LNCaP clone FGC (cell line): ENCODE measurements around the gene DRICH1.
"Not testable (repeated sequence)": the region's sequence is repeated elsewhere in the genome, so short reads cannot be mapped to it uniquely, and the experiment has no call there.

ENCODE experiments used
- DNase-seq: peaks from one replicate; pipeline ENCODE4 v3.0.0-alpha.2; 2011; ENCODE audit warnings: low read depth
- H3K4me3 ChIP-seq: 2 replicates; pipeline ENCODE4 v1.5.1; 2011; ENCODE audit warnings: mild to moderate bottlenecking, low read depth, low read length, control low read depth
- TF ChIP-seq, protein P1 (sequence below): IDR thresholded peaks from 2 replicates; pipeline ENCODE4 v1.5.1; 2012; ENCODE audit warnings: mild to moderate bottlenecking; ENCODE audit not compliant: control insufficient read depth, insufficient read depth; ENCODE audit errors: extremely low read depth

The DRICH1 gene

DNA sequence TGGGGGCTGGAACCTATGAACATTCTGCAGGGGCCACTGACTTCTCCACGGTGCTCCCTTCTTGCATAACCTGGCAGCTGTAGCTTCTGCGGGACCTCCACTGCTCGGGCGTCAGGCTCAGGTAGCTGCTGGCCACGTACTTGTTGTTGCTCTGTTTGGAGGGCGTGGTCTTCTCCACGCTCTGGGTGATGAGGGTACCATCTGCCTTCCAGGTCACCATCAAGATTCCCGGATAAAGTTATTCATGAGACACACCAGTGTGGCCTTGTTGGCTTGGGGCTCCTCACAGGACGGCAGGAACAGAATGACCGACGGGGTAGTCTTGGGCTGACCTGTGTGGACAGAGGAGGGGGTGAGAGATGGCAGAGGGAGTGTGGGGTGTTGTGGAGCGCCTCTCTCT lies 6.5 kb upstream of the DRICH1 start:
- TF ChIP-seq, protein P1, sequence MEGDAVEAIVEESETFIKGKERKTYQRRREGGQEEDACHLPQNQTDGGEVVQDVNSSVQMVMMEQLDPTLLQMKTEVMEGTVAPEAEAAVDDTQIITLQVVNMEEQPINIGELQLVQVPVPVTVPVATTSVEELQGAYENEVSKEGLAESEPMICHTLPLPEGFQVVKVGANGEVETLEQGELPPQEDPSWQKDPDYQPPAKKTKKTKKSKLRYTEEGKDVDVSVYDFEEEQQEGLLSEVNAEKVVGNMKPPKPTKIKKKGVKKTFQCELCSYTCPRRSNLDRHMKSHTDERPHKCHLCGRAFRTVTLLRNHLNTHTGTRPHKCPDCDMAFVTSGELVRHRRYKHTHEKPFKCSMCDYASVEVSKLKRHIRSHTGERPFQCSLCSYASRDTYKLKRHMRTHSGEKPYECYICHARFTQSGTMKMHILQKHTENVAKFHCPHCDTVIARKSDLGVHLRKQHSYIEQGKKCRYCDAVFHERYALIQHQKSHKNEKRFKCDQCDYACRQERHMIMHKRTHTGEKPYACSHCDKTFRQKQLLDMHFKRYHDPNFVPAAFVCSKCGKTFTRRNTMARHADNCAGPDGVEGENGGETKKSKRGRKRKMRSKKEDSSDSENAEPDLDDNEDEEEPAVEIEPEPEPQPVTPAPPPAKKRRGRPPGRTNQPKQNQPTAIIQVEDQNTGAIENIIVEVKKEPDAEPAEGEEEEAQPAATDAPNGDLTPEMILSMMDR, result no peak
- no peak for DNase-seq
- H3K4me3 ChIP-seq, result no peak overlapping the region

DNA sequence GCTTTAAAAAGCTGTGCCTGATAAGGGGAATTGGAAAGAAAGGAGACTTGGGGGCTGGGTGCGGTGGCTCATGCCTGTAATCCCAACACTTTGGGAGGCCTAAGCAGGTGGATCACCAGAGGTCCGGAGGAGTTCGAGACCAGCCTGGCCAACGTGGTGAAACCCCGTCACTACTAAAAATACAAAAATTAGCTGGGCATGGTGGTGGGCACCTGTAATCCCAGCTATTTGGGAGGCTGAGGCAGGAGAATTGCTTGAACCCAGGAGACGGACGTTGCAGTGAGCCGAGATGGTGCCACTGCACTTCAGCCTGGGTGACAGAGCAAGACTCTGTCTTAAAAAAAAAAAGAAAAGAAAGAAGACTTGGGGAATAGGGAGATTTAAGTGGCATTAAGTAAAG lies 3.2 kb upstream of the DRICH1 start:
- not testable (repeated sequence) for H3K4me3 ChIP-seq, DNase-seq

DNA sequence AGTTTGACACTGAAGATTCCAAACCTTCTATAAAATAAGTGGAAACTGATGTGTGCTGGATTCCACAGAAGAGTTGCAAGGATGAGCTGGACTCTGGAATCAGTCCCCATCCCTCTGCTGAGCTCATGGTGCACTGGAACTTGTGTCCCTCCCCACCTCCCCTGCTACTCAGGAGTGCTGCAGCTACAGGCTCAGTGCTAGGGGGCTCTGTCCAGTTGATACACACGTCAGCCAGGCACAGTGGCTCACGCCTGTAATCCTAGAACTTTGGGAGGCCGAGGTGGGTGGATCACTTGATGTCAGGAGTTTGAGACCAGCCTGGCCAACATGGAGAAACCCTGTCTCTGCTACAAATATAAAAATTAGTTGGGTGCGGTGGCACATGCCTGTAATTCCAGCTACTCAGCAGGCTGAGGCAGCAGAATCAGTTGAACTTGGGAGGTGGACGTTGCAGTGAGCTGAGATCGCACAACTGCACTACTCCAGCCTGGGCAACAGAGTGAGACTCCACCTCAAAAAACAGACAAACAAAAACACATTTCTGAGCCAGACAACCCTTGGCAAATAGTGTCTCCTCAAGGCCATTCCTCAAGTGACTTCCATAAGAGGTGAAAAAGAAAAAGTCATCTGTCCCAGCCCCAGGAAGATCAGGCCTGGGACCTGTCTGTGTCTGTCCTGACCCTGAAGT lies 3.9 kb downstream of the DRICH1 start:
- not testable (repeated sequence) for H3K4me3 ChIP-seq, DNase-seq

DNA sequence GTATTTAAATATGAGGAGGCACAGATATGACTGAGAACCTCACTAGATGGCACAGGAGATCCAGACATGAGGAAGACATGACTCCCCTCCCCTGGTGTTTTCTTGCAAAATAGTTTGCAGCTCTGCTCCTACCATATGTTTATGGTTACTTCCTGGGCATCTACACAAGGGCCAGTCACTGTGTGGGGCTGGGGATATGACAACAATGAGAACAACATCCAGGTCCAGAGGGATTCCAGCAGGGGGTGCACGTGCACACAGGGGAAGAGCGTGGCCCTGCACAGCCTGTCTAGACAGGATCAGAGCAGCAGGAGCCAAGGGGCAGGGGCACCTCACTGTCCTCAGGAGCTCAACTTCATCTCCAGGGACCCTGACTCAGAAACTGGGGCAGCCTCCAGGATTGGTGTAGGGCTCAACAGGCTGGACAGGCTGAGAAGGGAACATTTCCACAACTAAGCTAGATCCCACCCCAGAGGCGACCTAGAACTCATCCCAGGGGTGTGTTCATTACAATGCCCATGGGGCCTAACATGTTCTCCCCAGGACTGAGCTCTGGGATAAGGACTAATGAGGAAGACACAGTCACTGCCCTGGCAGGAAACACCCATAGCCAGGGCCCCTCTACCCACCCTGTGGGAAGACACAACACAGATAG lies 4.6 kb downstream of the DRICH1 start:
- H3K4me3 ChIP-seq, DNase-seq: not testable (repeated sequence)
- TF ChIP-seq, protein P1, result peak; percentile 37; the same call in 1 of the 2 replicates

DNA sequence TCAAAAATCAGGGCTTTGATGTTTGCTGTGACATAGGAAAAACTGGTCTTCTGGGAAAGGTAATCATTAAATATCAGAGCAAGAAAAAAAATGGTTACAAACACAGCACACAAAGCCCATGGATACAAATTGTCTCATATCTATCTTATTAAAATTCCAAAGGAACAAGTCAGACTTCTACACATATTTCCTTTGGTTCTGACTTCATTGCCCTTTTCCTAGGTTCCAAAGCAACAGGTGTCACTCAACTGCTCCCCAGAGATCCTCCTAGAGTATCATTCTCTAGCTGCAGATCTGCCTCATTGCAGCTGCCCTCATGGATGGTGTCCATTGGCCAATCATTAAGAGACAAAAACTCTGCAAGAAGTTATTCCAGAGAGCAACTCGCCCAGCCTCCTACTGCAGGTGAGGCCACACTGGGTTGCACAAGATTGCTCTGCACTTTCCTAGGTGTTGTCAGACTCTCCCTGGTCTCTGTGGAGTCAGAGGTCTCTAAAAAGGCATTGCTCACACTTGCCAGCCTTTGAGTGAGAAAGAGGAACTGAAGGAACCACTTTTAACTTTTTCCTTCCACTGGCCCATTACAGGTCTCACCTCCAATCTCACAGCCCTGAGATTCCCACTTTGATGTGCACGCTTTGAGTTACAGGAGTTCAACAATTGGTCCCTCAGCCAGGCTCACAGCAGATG lies 5.7 kb downstream of the DRICH1 start:
- DNase-seq, result no peak
- TF ChIP-seq, protein P1, result no peak
- H3K4me3 ChIP-seq, result no peak overlapping the region

DNA sequence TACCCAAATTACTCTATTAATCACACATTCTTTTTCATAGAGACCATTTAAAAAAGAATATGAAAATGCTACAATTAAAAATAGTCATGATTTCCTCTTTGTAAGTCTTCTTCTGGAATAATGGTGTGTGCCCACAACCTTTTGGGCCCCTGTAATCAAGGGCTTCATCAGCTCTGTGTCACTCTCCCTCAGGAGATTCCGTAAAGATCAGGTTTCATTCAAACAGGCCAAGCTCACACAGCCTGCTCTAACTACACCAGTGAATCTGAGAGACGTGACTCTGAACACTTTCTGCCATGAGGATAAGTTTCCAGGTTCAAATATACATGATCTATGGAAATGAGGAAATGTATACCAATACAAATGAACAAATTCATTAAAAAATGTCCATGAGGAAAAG lies 9.5 kb downstream of the DRICH1 start:
- TF ChIP-seq, protein P1, result no peak
- no peak overlapping the region for H3K4me3 ChIP-seq
- no peak for DNase-seq

DNA sequence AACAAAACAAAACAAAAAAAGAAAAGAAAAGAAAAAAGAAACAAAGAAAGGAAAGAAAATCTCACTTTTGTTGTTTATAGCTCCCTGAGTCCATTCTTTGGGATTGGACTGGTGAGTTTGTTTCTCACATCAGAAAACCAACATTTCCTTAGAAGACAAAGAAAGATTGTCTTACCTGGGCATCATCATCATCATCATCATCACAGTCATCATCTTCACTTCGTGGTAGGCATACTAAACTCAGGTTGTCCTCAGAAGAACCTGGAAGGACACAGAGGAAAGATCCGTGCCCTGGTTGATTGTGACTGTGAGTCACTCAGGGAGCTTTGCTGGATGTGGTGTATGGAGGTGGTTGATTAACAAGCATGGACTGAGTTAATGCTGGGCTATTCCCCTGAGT lies 10.2 kb downstream of the DRICH1 start:
- not testable (repeated sequence) for H3K4me3 ChIP-seq, DNase-seq

DNA sequence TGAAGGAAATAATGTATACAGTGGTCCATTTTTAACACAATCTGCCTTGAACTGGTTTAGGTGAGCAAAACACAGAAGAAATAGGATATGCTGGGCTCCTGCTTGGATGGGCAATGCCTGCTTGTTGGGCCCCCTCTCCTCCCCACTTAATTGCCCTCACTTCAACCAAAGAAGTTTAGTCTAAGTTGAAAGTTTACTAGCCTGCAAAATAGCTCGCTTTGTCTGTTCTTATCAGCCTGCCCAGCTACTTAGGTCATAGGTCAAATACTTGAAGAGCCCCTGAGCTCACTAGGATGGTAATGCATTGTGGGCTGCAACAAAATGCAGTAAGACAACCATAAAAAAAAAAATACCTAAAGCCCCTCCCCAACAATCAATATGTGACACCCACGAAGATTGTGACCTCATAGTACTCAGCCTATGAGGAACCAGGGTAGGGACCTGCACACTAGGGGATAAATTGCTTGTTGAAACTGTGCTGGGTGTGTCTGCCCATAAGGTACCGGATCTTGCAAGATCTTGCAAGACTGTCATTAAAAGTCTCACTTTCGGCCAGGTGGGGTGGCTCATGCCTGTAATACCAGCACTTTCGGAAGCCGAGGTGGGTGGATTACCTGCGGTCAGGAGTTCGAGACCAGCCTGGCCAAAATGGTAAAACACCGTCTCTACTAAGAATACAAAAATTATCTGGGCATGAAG lies 10.9 kb downstream of the DRICH1 start:
- no peak for DNase-seq
- TF ChIP-seq, protein P1, result no peak

More for the DNA sequence above, 10.9 kb downstream of the DRICH1 start:
- H3K4me3 ChIP-seq, result no peak overlapping the region
